Activated B cell treated with CpG ODN at 0.5 μM for 24 hours (primary cell): ENCODE measurements around the gene TCERG1L. TPM values are rescaled to one million over a fixed set of nuclear protein-coding genes. Genes with fewer than 3 reads are reported as not detected.

Experiments used
- ATAC-seq: fragments of 200-7000 bp; cut with Tn5 transposase; one replicate; pipeline ENCODE4 v1.10.0; 2021; ENCODE audit warnings: low read depth, mild to moderate bottlenecking, moderate library complexity
- CTCF ChIA-PET: fragments of 350-600 bp; sonication (Branson Sonifier 250); formaldehyde crosslinking; loops from one replicate; lab custom pipeline; 2021; ENCODE audit warnings: antibody characterized with exemption; lab: Charles Lee
- POLR2A ChIA-PET: fragments of 350-600 bp; sonication (Branson Sonifier 250); formaldehyde crosslinking; loops from one replicate; lab custom pipeline; 2021; ENCODE audit warnings: antibody characterized with exemption; lab: Charles Lee
- DNase-seq: peaks from one replicate; pipeline ENCODE4 v3.0.0; 2022
- H3K27ac Mint-ChIP-seq: one replicate; pipeline ENCODE4 v1.8.0; 2020; ENCODE audit warnings: mixed read lengths
- H3K27me3 Mint-ChIP-seq: one replicate; pipeline ENCODE4 v1.8.0; 2021; ENCODE audit warnings: mixed read lengths
- H3K36me3 Mint-ChIP-seq: one replicate; pipeline ENCODE4 v1.8.0; 2021; ENCODE audit warnings: low read depth, mixed read lengths
- H3K4me1 Mint-ChIP-seq: one replicate; pipeline ENCODE4 v1.8.0; 2021; ENCODE audit warnings: mixed read lengths
- H3K4me3 Mint-ChIP-seq: one replicate; pipeline ENCODE4 v1.8.0; 2020; ENCODE audit warnings: mild to moderate bottlenecking, mixed read lengths
- H3K9me3 Mint-ChIP-seq: one replicate; pipeline ENCODE4 v1.8.0; 2020; ENCODE audit warnings: mixed read lengths
- CTCF ChIP-seq: fragments of 200-600 bp; IDR thresholded peaks from one replicate; pipeline ENCODE4 v1.8.0; 2022; ENCODE audit warnings: antibody characterized with exemption, mild to moderate bottlenecking
- intact Hi-C: fragments of 100-400 bp; cut with micrococcal nuclease; formaldehyde crosslinking; loops from one replicate; pipeline ENCODE4 v1.15.1; 2024
- total RNA-seq: library from RNA; stranded (reverse); gene quantifications from 2 replicates; pipeline ENCODE4 v1.2.3, GENCODE V29; 2022

Gene TCERG1L
- total RNA-seq, 1 donor from 2014 or later = not detected

- no peak overlapping the region for H3K4me3 Mint-ChIP-seq
- no peaks in the 10 kb centered on the region for H3K36me3 Mint-ChIP-seq
- no peak for DNase-seq
- no peaks in the 10 kb centered on the region for H3K9me3 Mint-ChIP-seq
- H3K27ac Mint-ChIP-seq = no peak overlapping the region
- no peaks in the 10 kb centered on the region for H3K4me1 Mint-ChIP-seq
- POLR2A ChIA-PET = no interaction called here
- H3K27me3 Mint-ChIP-seq = no peaks in the 10 kb centered on the region
- CTCF ChIA-PET = no interaction called here
- no peak for TF ChIP-seq CTCF
- intact Hi-C loops = no loop called here
- no peak for ATAC-seq
These were observed 217.6 kb downstream of the TCERG1L start for GRCh38 chr10:131093795-131094366.

- intact Hi-C loops = no loop called here
- CTCF ChIA-PET = no interaction called here
- no peaks in the 10 kb centered on the region for H3K27me3 Mint-ChIP-seq
- POLR2A ChIA-PET = no interaction called here
- ATAC-seq (no peak), DNase-seq (no peak)
- no peak for TF ChIP-seq CTCF
- no peak overlapping the region for H3K4me3 Mint-ChIP-seq
- no peaks in the 10 kb centered on the region for H3K36me3 Mint-ChIP-seq
- no peaks in the 10 kb centered on the region for H3K4me1 Mint-ChIP-seq
- no peaks in the 10 kb centered on the region for H3K9me3 Mint-ChIP-seq
- no peak overlapping the region for H3K27ac Mint-ChIP-seq
These were observed 218.2 kb downstream of the TCERG1L start for GRCh38 chr10:131093346-131093745.

GRCh38 chr10:131092876-131093275, 218.6 kb downstream of the TCERG1L start:
- intact Hi-C loops = no loop called here
- DNase-seq (no peak), ATAC-seq (no peak)
- ChIA-PET CTCF (no interaction called here), POLR2A (no interaction called here)
- Mint-ChIP-seq H3K36me3 (no peaks in the 10 kb centered on the region), H3K4me1 (no peaks in the 10 kb centered on the region), H3K9me3 (no peaks in the 10 kb centered on the region), H3K27ac (no peak overlapping the region), H3K4me3 (no peak overlapping the region), H3K27me3 (no peaks in the 10 kb centered on the region)
- TF ChIP-seq CTCF = no peak

GRCh38 chr10:131092386-131092785, 219.1 kb downstream of the TCERG1L start:
- ATAC-seq = no peak
- Mint-ChIP-seq H3K4me3 (no peak overlapping the region), H3K36me3 (no peaks in the 10 kb centered on the region), H3K9me3 (no peaks in the 10 kb centered on the region), H3K27me3 (no peaks in the 10 kb centered on the region), H3K27ac (no peak overlapping the region), H3K4me1 (no peaks in the 10 kb centered on the region)
- intact Hi-C loops = no loop called here
- TF ChIP-seq CTCF = no peak
- DNase-seq = no peak
- CTCF ChIA-PET = no interaction called here
- POLR2A ChIA-PET = no interaction called here

- Mint-ChIP-seq H3K27me3 (no peaks in the 10 kb centered on the region), H3K4me3 (no peak overlapping the region), H3K36me3 (no peaks in the 10 kb centered on the region), H3K27ac (no peak overlapping the region), H3K4me1 (no peaks in the 10 kb centered on the region), H3K9me3 (no peaks in the 10 kb centered on the region)
- DNase-seq (no peak), ATAC-seq (no peak)
- no peak for TF ChIP-seq CTCF
- intact Hi-C loops = no loop called here
- CTCF ChIA-PET = no interaction called here
- POLR2A ChIA-PET = no interaction called here
These were observed 219.8 kb downstream of the TCERG1L start for GRCh38 chr10:131091682-131092081.
